HG02763 (cell line): Measurements from ENCODE around the gene DDX6.
"Not testable (repeated sequence)": the region's sequence is repeated elsewhere in the genome, so short reads cannot be mapped to it uniquely, and the experiment has no call there.

Source experiments
- ATAC-seq: cut with Tn5 transposase; IDR thresholded peaks from one replicate; pipeline ENCODE4 v1.9.1; 2021; ENCODE audit warnings: mild to moderate bottlenecking, moderate library complexity; ENCODE audit not compliant: unreplicated experiment

Gene DDX6

GRCh38 chr11:118791111-118791960 lies at the start of gene DDX6:
Gene DDX6 (minus strand): TSS chr11:118791164. CDS start chr11:118786251, 4,913 bp downstream.
- ATAC-seq: peak; percentile 46

GRCh38 chr11:118838905-118839553 lies 48.1 kb upstream of the DDX6 start:
- ATAC-seq: peak; percentile 77

- no peak for ATAC-seq
These were observed 46.9 kb upstream of the DDX6 start for GRCh38 chr11:118837868-118838267.

GRCh38 chr11:118834427-118835028 lies 43.6 kb upstream of the DDX6 start:
- no peak for ATAC-seq

GRCh38 chr11:118827118-118827517 lies 36.2 kb upstream of the DDX6 start:
- no peak for ATAC-seq

GRCh38 chr11:118822936-118823510 lies 32.1 kb upstream of the DDX6 start:
- ATAC-seq: not testable (repeated sequence)

- ATAC-seq: peak; percentile 76
These were observed 29.7 kb upstream of the DDX6 start for GRCh38 chr11:118820412-118821357.

GRCh38 chr11:118820025-118820379 lies 29.0 kb upstream of the DDX6 start:
- not testable (repeated sequence) for ATAC-seq

GRCh38 chr11:118819334-118820024 lies 28.5 kb upstream of the DDX6 start:
- ATAC-seq: no peak

- no peak for ATAC-seq
These were observed 27.2 kb upstream of the DDX6 start for GRCh38 chr11:118818130-118818529.

GRCh38 chr11:118813551-118813950 lies 22.6 kb upstream of the DDX6 start:
- no peak for ATAC-seq

- no peak for ATAC-seq
These were observed 21.5 kb upstream of the DDX6 start for GRCh38 chr11:118812485-118812884.

GRCh38 chr11:118807800-118808778 lies 17.1 kb upstream of the DDX6 start:
- ATAC-seq: no peak

- ATAC-seq: no peak
These were observed 15.4 kb upstream of the DDX6 start for GRCh38 chr11:118806400-118806799.

- no peak for ATAC-seq
These were observed 13.1 kb upstream of the DDX6 start for GRCh38 chr11:118804094-118804493.

GRCh38 chr11:118799372-118799771 lies 8.4 kb upstream of the DDX6 start:
- ATAC-seq: no peak

GRCh38 chr11:118797510-118797909 lies 6.5 kb upstream of the DDX6 start:
- ATAC-seq: no peak

GRCh38 chr11:118792570-118793124 lies 1.7 kb upstream of the DDX6 start:
- peak; percentile 56 for ATAC-seq
